EL (cell line): ENCODE data around the gene MRPL18.

ENCODE experiments used
- DNase-seq: peaks from one replicate; pipeline ENCODE4 v3.0.0-alpha.2; 2016

MRPL18 gene

DNA sequence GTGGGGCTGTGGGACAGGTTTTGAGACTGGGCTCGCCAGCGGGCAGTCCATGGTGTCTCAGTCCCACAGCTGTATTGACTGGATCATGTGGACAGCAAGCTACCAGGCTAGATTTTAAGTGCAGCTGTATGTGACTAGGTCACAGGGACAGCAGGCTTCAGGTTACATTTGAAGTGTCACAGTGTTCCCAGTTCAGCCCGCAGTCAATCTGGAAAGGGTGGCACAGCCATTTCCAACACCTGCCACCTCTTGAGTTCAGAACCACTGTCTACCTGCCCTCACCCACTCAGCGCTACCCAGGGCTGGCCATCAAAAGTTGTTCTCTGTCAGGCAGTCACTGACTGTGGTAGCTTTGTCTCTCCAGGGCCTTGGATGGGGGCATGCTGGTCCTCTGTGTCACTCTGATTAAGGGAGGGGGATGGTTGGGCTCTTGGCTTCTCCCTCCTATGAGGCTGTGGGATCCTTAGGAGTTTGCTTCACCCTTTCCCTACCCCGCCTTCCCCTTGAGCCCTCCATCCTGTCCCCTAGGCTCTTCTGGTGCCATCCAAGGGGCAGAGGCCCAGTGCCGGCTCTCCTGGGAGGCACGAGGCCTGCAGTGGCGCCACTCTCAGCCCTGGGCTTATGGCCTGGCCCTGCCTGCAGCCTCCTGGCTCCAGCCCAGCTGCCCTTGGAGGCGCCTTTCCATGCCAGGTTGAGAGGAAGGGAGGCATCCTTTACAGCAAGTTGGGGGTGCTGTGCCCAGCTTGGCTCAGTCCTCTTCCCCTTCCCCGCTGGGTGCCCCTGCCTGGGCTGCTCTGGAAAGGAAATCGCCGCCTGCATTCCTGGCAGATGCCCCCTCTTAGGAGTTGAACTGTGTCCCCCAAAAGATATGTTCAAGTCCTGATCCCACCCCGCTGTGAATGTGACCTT is 54.7 kb downstream of the MRPL18 start:
- DNase-seq, result no peak
